ENCODE data around the gene CD7.

- TF ChIP-seq CTCF (IDR thresholded peaks at IDR 0.05) (no peak), POLR2A (IDR thresholded peaks at IDR 0.05) (no peak)
These were observed 39.6 kb downstream of the CD7 start for GRCh38 chr17:82277851-82278250.

Data from body of pancreas (tissue), 4 donors.